Gastrocnemius medialis (tissue), 4 donors: Measurements from ENCODE around the gene THSD4. TPM values are rescaled to one million over a fixed set of nuclear protein-coding genes. Genes with fewer than 3 reads are reported as not detected.

Experiments
- ATAC-seq, 2 donors: fragments of 150-250 bp; one replicate each; pipeline ENCODE4 v1.9.1; 2016
- DNase-seq, 2 donors: peaks; one replicate each; pipeline ENCODE4 v3.0.0-alpha.2; 2019
- H3K27ac ChIP-seq, 4 donors: fragments of 200-600 bp; sonication (generic); 1 replicate in 1 of 4; 2 replicates in 3 of 4; pipeline ENCODE4 v1.5.1; 2016 to 2018; ENCODE audit warnings: mild to moderate bottlenecking in 2 of 4, moderate library complexity in 1 of 4
- H3K27me3 ChIP-seq, 3 donors: fragments of 200-600 bp; sonication (generic) in 2 of 3; 1 replicate in 1 of 3; 2 replicates in 2 of 3; pipeline versions ENCODE4 v1.5.1 to v1.6.0; 2016 to 2019; ENCODE audit warnings: mild to moderate bottlenecking in 1 of 3, moderate library complexity in 1 of 3
- H3K36me3 ChIP-seq, 2 donors: fragments of 200-600 bp; sonication (generic) in 1 of 2; one replicate each; pipeline ENCODE4 v1.5.1; 2017 to 2018
- H3K4me1 ChIP-seq, 2 donors: fragments of 200-600 bp; sonication (generic) in 1 of 2; one replicate each; pipeline ENCODE4 v1.5.1; 2016 to 2017; ENCODE audit warnings: mild to moderate bottlenecking in 2 of 2
- H3K4me3 ChIP-seq, 4 donors: fragments of 200-600 bp; sonication (generic) in 3 of 4; 1 replicate in 1 of 4; 2 replicates in 3 of 4; pipeline ENCODE4 v1.5.1; 2016 to 2019; ENCODE audit warnings: mild to moderate bottlenecking in 2 of 4
- H3K9me3 ChIP-seq, 3 donors: fragments of 200-600 bp; sonication (generic) in 2 of 3; 1 replicate in 1 of 3; 2 replicates in 2 of 3; pipeline ENCODE4 v1.5.1; 2016 to 2019
- POLR2A ChIP-seq, 2 donors: fragments of 450-650 bp; IDR thresholded peaks; one replicate each; pipeline ENCODE4 v1.6.1; 2017; ENCODE audit warnings: antibody characterized with exemption in 2 of 2, mild to moderate bottlenecking in 2 of 2, moderate library complexity in 2 of 2
- in situ Hi-C, 4 donors: fragments of 200-750 bp; cut with MboI; loops; one replicate each; pipeline versions ENCODE4 v1.15.0 to v1.8.0; 2017; ENCODE audit warnings: low sequenced_read_pairs in 4 of 4
- intact Hi-C: fragments of 100-400 bp; cut with DNase I; formaldehyde crosslinking; loops from one replicate; pipeline ENCODE4 v1.15.1; 2023; ENCODE audit warnings: low total_unique reads
- total RNA-seq, 4 donors: library from RNA; depleted of rRNA; stranded (reverse); fragments of >200 nt; gene quantifications; one replicate each; pipeline versions ENCODE4 v1.1.0 to v1.2.3, GENCODE V29; 2016
- TF ChIP-seq, protein P1 (sequence below), 5 experiments: fragments of 450-650 bp in 3 of 5; fragments of 200-600 bp in 2 of 5; sonication (generic) in 2 of 5; IDR thresholded peaks in 4 of 5; conservative IDR thresholded peaks in 1 of 5; 1 replicate in 4 of 5; 2 replicates in 1 of 5; pipeline ENCODE4 v1.5.1; 2016 to 2019; ENCODE audit warnings: antibody characterized with exemption in 5 of 5, mild to moderate bottlenecking in 3 of 5, moderate library complexity in 3 of 5

THSD4 gene
- total RNA-seq, 4 donors from 2014 or later = 0.35 to 3.1 (median 0.60) TPM

GRCh38 chr15:71198846-71199245 lies 83.6 kb downstream of the THSD4 start:
- intact Hi-C loops (no loop called here), in situ Hi-C loops (no loop called here)
- Histone ChIP-seq H3K27me3 (no peaks in the 10 kb centered on the region), H3K4me1 (peaks cover 0 to 6% of the 10 kb centered on the region in 2 donors), H3K27ac (no peak overlapping the region), H3K9me3 (no peaks in the 10 kb centered on the region), H3K4me3 (no peak overlapping the region), H3K36me3 (no peaks in the 10 kb centered on the region)
- DNase-seq (no peak), ATAC-seq (no peak)
- TF ChIP-seq POLR2A (IDR thresholded peaks at IDR 0.05) = no peak
- TF ChIP-seq, protein P1, sequence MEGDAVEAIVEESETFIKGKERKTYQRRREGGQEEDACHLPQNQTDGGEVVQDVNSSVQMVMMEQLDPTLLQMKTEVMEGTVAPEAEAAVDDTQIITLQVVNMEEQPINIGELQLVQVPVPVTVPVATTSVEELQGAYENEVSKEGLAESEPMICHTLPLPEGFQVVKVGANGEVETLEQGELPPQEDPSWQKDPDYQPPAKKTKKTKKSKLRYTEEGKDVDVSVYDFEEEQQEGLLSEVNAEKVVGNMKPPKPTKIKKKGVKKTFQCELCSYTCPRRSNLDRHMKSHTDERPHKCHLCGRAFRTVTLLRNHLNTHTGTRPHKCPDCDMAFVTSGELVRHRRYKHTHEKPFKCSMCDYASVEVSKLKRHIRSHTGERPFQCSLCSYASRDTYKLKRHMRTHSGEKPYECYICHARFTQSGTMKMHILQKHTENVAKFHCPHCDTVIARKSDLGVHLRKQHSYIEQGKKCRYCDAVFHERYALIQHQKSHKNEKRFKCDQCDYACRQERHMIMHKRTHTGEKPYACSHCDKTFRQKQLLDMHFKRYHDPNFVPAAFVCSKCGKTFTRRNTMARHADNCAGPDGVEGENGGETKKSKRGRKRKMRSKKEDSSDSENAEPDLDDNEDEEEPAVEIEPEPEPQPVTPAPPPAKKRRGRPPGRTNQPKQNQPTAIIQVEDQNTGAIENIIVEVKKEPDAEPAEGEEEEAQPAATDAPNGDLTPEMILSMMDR (IDR thresholded peaks at IDR 0.05 in 4 of 5, conservative IDR thresholded peaks at IDR 0.05 in 1 of 5) = no peak

GRCh38 chr15:71199384-71200351 lies 84.4 kb downstream of the THSD4 start:
- TF ChIP-seq POLR2A (IDR thresholded peaks at IDR 0.05) = no peak
- TF ChIP-seq, protein P1 (IDR thresholded peaks at IDR 0.05 in 4 of 5, conservative IDR thresholded peaks at IDR 0.05 in 1 of 5) = no peak
- Histone ChIP-seq H3K9me3 (no peaks in the 10 kb centered on the region), H3K4me3 (no peak overlapping the region), H3K36me3 (no peaks in the 10 kb centered on the region), H3K27ac (no peak overlapping the region), H3K27me3 (no peaks in the 10 kb centered on the region), H3K4me1 (peaks cover 0 to 6% of the 10 kb centered on the region in 2 donors)
- no peak for ATAC-seq
- DNase-seq = no peak
- intact Hi-C loops = loop anchor here (10.0 kb wide), 1 partner anchor 85 kb away; the partner anchor contains the start of gene THSD4
- in situ Hi-C loops = no loop called here

DNA sequence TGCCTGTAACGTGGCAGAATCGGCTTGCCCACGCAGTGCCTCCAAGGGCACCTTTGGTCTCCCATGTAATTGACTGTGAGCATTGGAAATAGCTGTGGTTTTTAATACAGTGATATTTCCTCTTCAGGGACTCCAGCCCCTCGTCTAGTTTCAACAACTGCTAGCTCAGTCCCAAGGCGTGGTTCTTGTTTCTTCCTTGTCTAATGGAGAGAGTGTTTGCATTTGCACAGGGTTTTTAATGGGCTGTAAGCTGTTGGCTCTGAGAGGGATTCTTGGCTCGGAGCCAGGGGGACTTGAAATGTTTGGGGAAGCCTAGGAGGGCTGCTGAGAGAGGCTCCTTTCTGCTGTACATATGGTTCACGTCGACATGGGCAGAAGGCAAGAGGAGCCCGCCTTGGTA lies 86.2 kb downstream of the THSD4 start:
- H3K27me3 ChIP-seq = no peaks in the 10 kb centered on the region
- H3K4me3 ChIP-seq = no peak overlapping the region
- intact Hi-C loops (loop anchor here (10.0 kb wide), 1 partner anchor 87 kb away; the partner anchor contains the start of gene THSD4), in situ Hi-C loops (no loop called here)
- no peak for TF ChIP-seq POLR2A (IDR thresholded peaks at IDR 0.05)
- TF ChIP-seq, protein P1 (IDR thresholded peaks at IDR 0.05 in 4 of 5, conservative IDR thresholded peaks at IDR 0.05 in 1 of 5) = no peak
- no peak overlapping the region for H3K27ac ChIP-seq
- ATAC-seq (no peak), DNase-seq (no peak)
- no peaks in the 10 kb centered on the region for H3K36me3 ChIP-seq
- H3K4me1 ChIP-seq = peaks cover 0 to 6% of the 10 kb centered on the region in 2 donors
- H3K9me3 ChIP-seq = no peaks in the 10 kb centered on the region

DNA sequence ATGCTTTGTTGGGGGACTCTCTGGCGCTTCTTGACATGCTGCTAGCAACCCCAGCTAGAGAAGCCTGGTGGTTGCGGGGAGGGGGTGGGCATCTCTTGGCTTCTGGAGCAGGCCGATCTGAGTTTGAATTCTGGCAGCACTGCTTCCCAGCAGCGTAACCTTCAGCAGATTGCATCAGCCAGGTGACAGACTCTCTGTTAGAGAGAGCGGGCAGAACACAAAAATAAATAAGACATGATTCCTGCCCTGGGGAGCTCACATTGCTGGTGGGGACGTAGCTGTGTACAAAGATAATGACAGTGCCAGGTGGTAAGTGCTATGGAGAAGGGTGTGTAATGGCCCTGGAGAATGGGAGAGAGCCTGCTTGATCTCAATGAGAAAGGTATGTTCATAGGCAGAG lies 87.4 kb downstream of the THSD4 start:
- intact Hi-C loops (loop anchor here (10.0 kb wide), 1 partner anchor 88 kb away; the partner anchor contains the start of gene THSD4), in situ Hi-C loops (no loop called here)

More for the DNA sequence above, 87.4 kb downstream of the THSD4 start:
- Histone ChIP-seq H3K27me3 (no peaks in the 10 kb centered on the region), H3K4me3 (no peak overlapping the region), H3K4me1 (peaks cover 0 to 6% of the 10 kb centered on the region in 2 donors), H3K36me3 (no peaks in the 10 kb centered on the region), H3K9me3 (no peaks in the 10 kb centered on the region), H3K27ac (no peak overlapping the region)
- DNase-seq (no peak), ATAC-seq (no peak)
- TF ChIP-seq, protein P1 (IDR thresholded peaks at IDR 0.05 in 4 of 5, conservative IDR thresholded peaks at IDR 0.05 in 1 of 5) = no peak
- no peak for TF ChIP-seq POLR2A (IDR thresholded peaks at IDR 0.05)
